Lower leg skin (tissue), 3 donors: ENCODE measurements around the gene PEAK1.

Source experiments
- CTCF ChIP-seq, 3 donors: fragments of 450-650 bp; IDR thresholded peaks; one replicate each; pipeline ENCODE4 v1.5.1; 2016; ENCODE audit warnings: antibody characterized with exemption in 3 of 3, mild to moderate bottlenecking in 3 of 3, moderate library complexity in 2 of 3
- POLR2A ChIP-seq, 2 donors: fragments of 450-650 bp; IDR thresholded peaks; one replicate each; pipeline ENCODE4 v1.6.1; 2016 to 2017; ENCODE audit warnings: antibody characterized with exemption in 2 of 2, mild to moderate bottlenecking in 1 of 2, moderate library complexity in 1 of 2

DNA sequence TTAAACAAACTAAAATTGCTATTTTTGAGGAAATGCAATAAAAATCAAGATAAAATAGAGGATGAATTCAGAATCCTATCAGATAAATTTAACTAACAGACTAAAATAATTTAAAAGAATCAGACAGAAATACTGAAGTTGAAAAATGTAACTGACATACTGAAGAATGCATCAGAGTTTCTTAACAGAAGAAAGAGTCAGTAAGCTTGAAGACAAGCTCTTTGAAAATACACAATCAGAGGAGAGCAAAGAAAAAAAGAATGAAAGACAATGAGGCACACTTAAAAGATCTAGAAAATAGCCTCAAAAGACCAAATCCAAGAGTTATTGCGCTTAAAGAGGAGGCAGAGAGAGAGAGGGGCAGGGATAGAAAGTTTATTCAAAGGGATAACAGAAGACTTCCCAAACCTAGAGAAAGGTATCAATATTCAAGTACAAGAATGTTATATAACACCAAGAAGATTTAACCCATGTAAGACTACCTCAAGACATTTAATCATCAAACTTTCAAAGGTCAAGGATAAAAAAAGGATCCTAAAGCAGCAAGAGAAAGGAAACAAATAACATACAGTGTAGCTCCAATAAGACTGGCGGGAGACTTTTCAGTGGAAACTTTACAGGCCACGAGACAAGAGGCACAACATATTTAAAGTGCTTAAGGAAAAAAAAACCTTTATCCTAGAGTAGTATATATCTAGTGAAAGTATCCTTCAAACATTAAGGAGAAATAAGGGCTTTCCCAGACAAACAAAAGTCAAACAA lies 24.7 kb downstream of the PEAK1 start:
- TF ChIP-seq CTCF (IDR thresholded peaks at IDR 0.05) (no peak), POLR2A (IDR thresholded peaks at IDR 0.05) (no peak)
